Melanocyte of skin (primary cell): ENCODE data around the gene CARMIL3. TPM values are rescaled to one million over a fixed set of nuclear protein-coding genes. Genes with fewer than 3 reads are reported as not detected.

Source experiments
- total RNA-seq, 2 donors: library from RNA; depleted of rRNA; stranded (reverse); fragments of >200 nt; gene quantifications; 2 replicates each; pipeline ENCODE4 v1.2.3, GENCODE V29; 2012

The CARMIL3 gene
- 1 to 10 TPM in 1 of 2 donors, under 1 TPM in 1; 1.00 to 1.7 TPM for total RNA-seq

GRCh38 chr14:24051789-24052655 lies at the start of gene CARMIL3:
TSS of gene CARMIL3 (plus strand) at chr14:24052009. CDS start at chr14:24052154, 145 bp downstream.

GRCh38 chr14:24071144-24071697 lies 19.4 kb downstream of the CARMIL3 start, which contains the start of gene CPNE6:
TSS of gene CPNE6 (plus strand) at chr14:24071562. CDS start at chr14:24072937, 1,375 bp downstream.

GRCh38 chr14:24093901-24094840 lies 42.4 kb downstream of the CARMIL3 start, which contains the start of gene PCK2:
TSS of gene PCK2 (plus strand) at chr14:24094311. CDS start at chr14:24094406, 95 bp downstream.

GRCh38 chr14:24114532-24115421 lies 63.0 kb downstream of the CARMIL3 start, which contains the start of the genes DCAF11 and NRL:
TSS of gene DCAF11 (plus strand) at chr14:24114777. CDS start at chr14:24115595, 818 bp downstream.
TSS of gene NRL (minus strand) at chr14:24114949. CDS start at chr14:24082848, 32,101 bp downstream.

Other genes starting within 250 kb of the CARMIL3 start
- 10 to 100 TPM; 30.6 to 34.4 TPM for gene DHRS4, start 98.2 kb upstream of the CARMIL3 start, total RNA-seq
- gene DHRS4L2, start 63.1 kb upstream of the CARMIL3 start, total RNA-seq: 10 to 100 TPM in 1 of 2 donors, 1 to 10 TPM in 1; 8.9 to 11.7 TPM
- gene CPNE6, start 19.6 kb downstream of the CARMIL3 start, total RNA-seq: not detected
- 10 to 100 TPM in 1 of 2 donors, 1 to 10 TPM in 1; 9.3 to 16.7 TPM for gene PCK2, start 42.3 kb downstream of the CARMIL3 start, total RNA-seq
- 10 to 100 TPM; 74.3 to 83.3 TPM for gene DCAF11, start 62.8 kb downstream of the CARMIL3 start, total RNA-seq
- 1 to 10 TPM; 1.7 to 2.0 TPM for gene NRL, start 62.9 kb downstream of the CARMIL3 start, total RNA-seq
- gene FITM1, start 78.7 kb downstream of the CARMIL3 start, total RNA-seq: under 1 TPM in 1 of 2 donors, not detected in 1; 0.34 TPM
- 100 to 1,000 TPM; 116 TPM for gene PSME1, start 84.2 kb downstream of the CARMIL3 start, total RNA-seq
- gene EMC9, start 89.6 kb downstream of the CARMIL3 start, total RNA-seq: 10 to 100 TPM; 16.9 to 18.6 TPM
- 100 to 1,000 TPM; 163 to 168 TPM for gene PSME2, start 94.6 kb downstream of the CARMIL3 start, total RNA-seq
- gene RNF31, start 95.5 kb downstream of the CARMIL3 start, total RNA-seq: 10 to 100 TPM; 58.8 to 76.9 TPM
- gene IRF9, start 109.3 kb downstream of the CARMIL3 start, total RNA-seq: 100 to 1,000 TPM; 161 to 192 TPM
- 10 to 100 TPM in 1 of 2 donors, 1 to 10 TPM in 1; 8.9 to 29.0 TPM for gene REC8, start 120.1 kb downstream of the CARMIL3 start, total RNA-seq
- 10 to 100 TPM; 38.2 to 69.3 TPM for gene IPO4, start 136.8 kb downstream of the CARMIL3 start, total RNA-seq
- 10 to 100 TPM; 57.6 to 60.9 TPM for gene TM9SF1, start 143.4 kb downstream of the CARMIL3 start, total RNA-seq
- not detected for gene TSSK4, start 153.7 kb downstream of the CARMIL3 start, total RNA-seq
- gene CHMP4A, start 161.5 kb downstream of the CARMIL3 start, total RNA-seq: 10 to 100 TPM in 1 of 2 donors, 1 to 10 TPM in 1; 8.3 to 12.4 TPM
- gene MDP1, start 164.1 kb downstream of the CARMIL3 start, total RNA-seq: 1 to 10 TPM; 3.3 to 7.9 TPM
- gene NEDD8, start 180.4 kb downstream of the CARMIL3 start, total RNA-seq: 10 to 100 TPM; 80.2 to 96.6 TPM
- 10 to 100 TPM; 39.9 to 64.6 TPM for gene GMPR2, start 180.9 kb downstream of the CARMIL3 start, total RNA-seq
- 10 to 100 TPM; 44.6 to 52.7 TPM for gene TINF2, start 190.6 kb downstream of the CARMIL3 start, total RNA-seq
- gene TGM1, start 211.2 kb downstream of the CARMIL3 start, total RNA-seq: under 1 TPM in 1 of 2 donors, not detected in 1; 0.34 TPM
- 10 to 100 TPM; 38.5 to 41.0 TPM for gene RABGGTA, start 219.6 kb downstream of the CARMIL3 start, total RNA-seq
- gene DHRS1, start 247.8 kb downstream of the CARMIL3 start, total RNA-seq: 10 to 100 TPM; 11.0 to 20.3 TPM
- 10 to 100 TPM; 23.1 to 28.3 TPM for gene NOP9, start 247.8 kb downstream of the CARMIL3 start, total RNA-seq